ENCODE results near the gene ADTRP.

The ADTRP gene

DNA sequence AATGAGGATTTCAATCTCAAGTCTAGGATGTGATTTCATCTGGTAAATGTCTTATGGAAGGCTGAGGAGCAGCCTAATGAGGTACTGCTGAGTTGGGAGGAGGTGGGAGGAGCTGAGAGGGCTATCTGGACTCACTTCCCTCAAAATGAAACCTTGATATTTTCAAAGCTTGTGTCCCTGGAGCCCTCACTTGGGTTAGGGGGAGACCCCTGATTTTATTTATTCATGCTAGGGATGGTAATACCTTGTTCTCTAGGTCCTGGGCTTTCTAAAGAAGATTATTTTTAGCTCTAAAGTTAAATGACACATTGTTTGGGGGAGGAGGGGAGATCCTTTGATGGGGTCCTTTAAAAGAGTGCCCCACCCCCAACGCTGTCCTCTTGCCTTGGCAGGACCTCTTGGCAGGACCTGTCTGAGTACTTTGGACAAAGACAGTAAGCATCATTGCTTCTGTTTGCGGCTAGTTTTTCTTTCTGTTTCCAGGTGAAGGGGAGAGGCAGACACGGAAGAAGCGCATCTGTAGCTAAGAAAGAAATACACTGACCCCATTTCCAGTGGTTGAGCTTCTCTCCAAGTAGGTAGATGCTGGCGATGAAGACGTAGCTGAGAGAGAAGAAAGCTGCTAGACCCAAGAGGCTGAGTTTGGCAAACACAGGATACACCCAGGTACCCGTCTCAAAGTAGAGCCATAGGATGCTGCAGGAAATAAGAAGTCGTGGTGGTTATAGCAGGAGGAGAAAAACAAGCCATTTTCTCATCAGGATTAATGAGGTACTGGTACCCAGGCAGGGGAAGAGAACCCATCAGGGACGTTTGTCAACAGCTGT lies 55.6 kb downstream of the ADTRP start:
- DNase-seq = no peak

- no peak for DNase-seq
These were observed 56.4 kb downstream of the ADTRP start for GRCh38 chr6:11722220-11722619.

GRCh38 chr6:11718463-11718862 lies 60.1 kb downstream of the ADTRP start:
- DNase-seq = no peak

DNA sequence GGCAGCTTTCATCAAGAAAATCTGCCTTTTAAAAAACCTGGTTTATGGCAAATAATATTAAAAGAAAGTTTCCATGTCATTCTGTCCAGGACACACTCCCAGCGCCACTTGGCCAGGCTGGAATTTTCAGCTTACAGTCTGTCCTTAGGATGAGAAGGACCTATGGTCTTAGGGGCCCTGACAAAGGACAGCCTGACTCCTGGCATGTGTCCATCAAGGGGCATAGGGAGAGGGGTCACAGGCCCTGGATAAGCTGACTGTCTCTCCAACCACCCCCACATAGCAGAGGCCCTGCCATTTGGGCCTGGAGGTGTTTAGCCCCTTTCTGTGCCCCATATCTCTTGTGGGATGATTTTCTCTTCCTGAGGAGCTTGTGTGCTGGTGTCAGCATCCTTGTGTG lies 60.6 kb downstream of the ADTRP start:
- no peak for DNase-seq

DNA sequence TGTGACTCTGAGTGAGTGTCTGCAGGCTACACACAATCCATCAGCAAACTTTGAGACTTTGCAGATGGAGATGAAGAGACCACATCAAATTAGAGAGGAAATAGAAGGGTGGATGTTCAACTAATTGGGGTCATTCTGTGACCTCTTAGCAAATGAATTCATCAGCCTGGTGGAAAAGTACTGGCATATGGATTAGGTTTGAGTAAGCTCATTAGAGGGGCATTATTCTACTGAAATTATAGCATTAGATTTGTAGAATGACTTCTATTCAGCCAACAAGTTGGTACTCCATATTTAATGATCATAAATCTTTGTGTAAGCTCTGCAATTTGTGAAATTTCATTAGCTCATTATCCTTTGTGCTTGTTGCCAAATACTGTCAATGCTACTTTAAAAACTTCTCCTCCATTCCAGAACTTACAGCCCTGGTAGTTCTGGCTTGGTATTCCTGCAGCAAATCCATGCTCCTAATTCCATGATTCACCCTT lies 63.8 kb downstream of the ADTRP start:
- no peak for DNase-seq

GRCh38 chr6:11714116-11714797 lies 64.3 kb downstream of the ADTRP start:
- no peak for DNase-seq

DNA sequence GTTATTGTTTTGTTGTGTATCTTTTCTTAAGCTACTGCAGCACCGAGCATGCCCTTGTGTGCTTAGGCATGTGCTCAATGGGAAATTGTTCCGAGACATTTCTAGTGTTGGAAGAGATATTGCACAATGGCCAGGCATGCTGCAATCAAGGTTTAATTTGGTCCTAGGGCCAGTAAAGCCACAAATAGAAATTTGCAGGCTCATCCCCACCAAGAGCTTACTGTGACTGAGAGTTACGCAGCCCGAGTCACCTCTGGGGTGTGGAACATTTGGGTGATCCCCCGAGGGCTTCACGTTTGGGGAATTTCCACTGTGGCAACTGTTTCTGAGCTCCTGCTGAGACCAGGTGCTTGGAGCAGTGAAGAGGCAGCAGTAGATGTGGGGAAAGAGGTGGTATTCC lies 65.8 kb downstream of the ADTRP start:
- DNase-seq = no peak

GRCh38 chr6:11711984-11712711 lies 66.5 kb downstream of the ADTRP start:
- no peak for DNase-seq

GRCh38 chr6:11711003-11711983 lies 67.3 kb downstream of the ADTRP start:
- DNase-seq = no peak

DNA sequence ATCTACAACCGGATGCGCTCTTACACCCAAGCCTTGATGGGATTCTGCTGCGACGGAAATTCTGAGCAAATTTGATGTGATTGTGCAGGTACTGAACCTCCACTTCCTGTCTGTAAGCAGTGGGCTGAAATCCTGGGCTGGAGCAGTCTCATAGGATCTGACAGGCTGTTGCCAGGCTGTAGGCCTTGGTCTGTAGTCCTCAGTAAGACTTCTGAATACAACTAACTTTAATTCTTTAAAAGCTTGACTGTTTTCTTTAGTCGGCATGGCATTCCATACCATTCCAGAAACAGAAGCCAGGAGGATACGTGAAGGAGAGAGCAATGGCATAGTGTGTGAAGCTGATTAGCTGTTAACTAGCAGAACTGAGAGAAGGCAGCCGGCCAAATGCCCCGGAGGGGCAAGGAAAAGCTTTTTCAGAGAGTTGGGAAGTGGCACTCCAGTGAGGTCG lies 68.3 kb downstream of the ADTRP start:
- DNase-seq = no peak

DNA sequence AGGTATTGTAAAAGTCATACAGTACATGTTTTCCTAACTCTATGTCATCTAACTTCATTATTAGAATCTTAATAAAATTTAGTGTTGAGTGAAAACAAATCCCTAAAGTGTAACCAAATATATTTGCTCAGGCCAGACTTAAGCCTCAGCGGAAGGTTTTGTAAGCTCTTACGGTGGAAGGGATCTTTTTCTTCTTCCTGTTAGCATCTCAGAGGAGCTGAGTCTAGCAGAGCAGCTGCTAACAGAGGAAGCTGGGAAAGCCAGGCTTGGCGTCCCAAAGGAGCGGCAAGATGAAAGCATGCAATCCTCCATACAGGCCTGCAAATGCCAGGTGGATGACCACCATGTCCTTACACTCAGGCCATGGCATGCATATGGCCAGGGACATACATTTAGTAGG lies 72.4 kb downstream of the ADTRP start:
- DNase-seq = no peak

DNA sequence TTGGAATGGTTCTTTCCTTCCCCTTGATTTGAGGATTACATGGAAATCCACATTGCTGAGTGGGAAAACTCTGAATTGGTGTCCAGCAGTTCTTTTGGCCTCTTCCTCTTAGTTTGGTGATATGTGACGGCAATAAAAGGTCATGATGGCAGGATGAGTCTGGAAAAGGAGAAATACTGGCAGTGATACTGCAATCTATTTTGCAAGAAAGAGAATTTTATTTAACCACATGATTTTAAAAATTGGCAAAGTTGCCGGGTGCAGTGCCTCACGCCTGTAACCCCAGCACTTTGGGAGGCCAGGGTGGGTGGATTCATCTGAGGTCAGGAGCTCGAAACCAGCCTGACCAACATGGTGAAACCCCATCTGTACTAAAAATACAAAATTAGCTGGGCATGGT lies 73.1 kb downstream of the ADTRP start:
- no peak for DNase-seq

GRCh38 chr6:11705069-11705468 lies 73.5 kb downstream of the ADTRP start:
- no peak for DNase-seq

- no peak for DNase-seq
These were observed 74.9 kb downstream of the ADTRP start for GRCh38 chr6:11703725-11704124.

- no peak for DNase-seq
These were observed 76.0 kb downstream of the ADTRP start for GRCh38 chr6:11702500-11703130.

- DNase-seq = no peak
These were observed 76.5 kb downstream of the ADTRP start for GRCh38 chr6:11702089-11702488.

- DNase-seq = no peak
These were observed 77.0 kb downstream of the ADTRP start for GRCh38 chr6:11701573-11701972.

DNA sequence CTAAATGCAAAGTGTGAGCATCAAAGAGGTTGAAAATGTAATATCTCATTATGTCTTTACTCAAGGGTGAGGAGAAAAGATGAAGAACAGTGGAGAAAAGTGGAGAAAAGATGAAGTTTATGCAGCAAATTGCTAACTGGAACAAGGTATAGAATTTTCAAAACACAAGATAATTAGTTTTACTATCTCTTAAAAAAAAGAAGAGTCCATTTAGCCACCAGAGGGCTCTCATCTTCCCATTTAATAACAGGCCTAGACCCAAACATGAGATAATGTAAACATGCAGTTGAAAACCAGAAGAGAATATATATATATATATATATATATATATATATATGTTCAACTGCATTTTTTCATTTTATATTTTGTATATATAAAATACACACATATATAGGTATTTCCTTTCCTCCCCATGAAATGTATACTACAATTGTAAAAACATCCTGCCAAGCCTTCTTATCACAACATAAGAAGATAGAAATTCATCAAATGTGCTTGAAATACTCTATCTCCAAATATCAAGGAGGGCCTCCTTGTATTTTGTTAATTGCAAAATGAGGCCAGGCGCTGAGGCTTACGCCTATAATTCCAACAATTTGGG lies 78.4 kb downstream of the ADTRP start:
- DNase-seq = no peak

DNA sequence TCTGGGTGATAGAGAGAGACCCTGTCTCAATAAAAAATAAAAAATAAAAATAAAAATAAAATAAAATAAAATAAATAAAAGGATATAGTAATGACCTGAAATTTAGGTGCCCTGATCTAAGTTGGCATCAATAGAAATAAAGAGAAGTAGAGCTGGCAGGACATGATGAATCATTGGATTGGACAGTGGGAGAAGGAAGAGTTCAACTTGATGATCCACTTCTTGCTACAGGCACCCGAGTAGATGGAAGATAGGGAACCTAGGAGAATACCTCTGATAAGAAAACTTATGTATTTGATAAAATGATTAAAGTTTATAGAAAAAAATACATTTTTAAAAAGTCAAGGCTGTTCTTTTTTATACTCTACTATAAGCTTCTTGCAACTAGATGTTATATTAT lies 79.0 kb downstream of the ADTRP start:
- no peak for DNase-seq

GRCh38 chr6:11692451-11693376 lies 85.9 kb downstream of the ADTRP start:
- no peak for DNase-seq
